GM12878 (cell line): ENCODE results near the gene GALNT17. TPM values are rescaled to one million over a fixed set of nuclear protein-coding genes. Genes with fewer than 3 reads are reported as not detected.

Experiments used
- ATAC-seq: fragments of 200-7000 bp; cut with Tn5 transposase; 3 replicates; pipeline ENCODE4 v1.9.1; 2020; ENCODE audit warnings: mild to moderate bottlenecking, moderate library complexity
- BruUV-seq: library from RNA; stranded (reverse); fragments of 400-500 nt; replicated peaks from 2 replicates; lab custom pipeline; 2021; lab: Mats Ljungman, UMichigan
- CTCF ChIA-PET: fragments of 300-600 bp; sonication (Branson Sonifier 250); formaldehyde crosslinking; extraction: SDS; loops from one replicate; lab custom pipeline; 2021; ENCODE audit warnings: inconsistent platforms; lab: Yijun Ruan, JAX
- POLR2A ChIA-PET: fragments of 350-600 bp; formaldehyde crosslinking; extraction: SDS; loops from one replicate; lab custom pipeline; 2021; ENCODE audit warnings: inconsistent platforms; lab: Charles Lee
- RAD21 ChIA-PET: fragments of 300-600 bp; sonication (Branson Sonifier 250); formaldehyde crosslinking; loops from one replicate; lab custom pipeline; 2023; ENCODE audit warnings: antibody characterized with exemption; ENCODE audit not compliant: unreplicated experiment; lab: Charles Lee
- SMC1A ChIA-PET: fragments of 300-600 bp; sonication (Branson Sonifier 250); formaldehyde crosslinking; loops from one replicate; lab custom pipeline; 2023; ENCODE audit not compliant: unreplicated experiment, uncharacterized antibody; lab: Charles Lee
- DNase-seq: peaks from one replicate; pipeline ENCODE4 v3.0.0-alpha.2; 2011; ENCODE audit warnings: low read depth, low spot score
- FAIRE-seq: peaks from 3 replicates; lab custom pipeline; 2011; peaks lifted over from hg19 to GRCh38; lab: Jason Lieb, UNC
- H2AFZ ChIP-seq: 2 replicates; pipeline ENCODE4 v1.6.0; 2011; ENCODE audit warnings: low read depth, low read length, control low read depth; ENCODE audit not compliant: control insufficient read depth
- H3K27ac ChIP-seq: 2 replicates; pipeline ENCODE4 v1.5.1; 2011; ENCODE audit warnings: control low read depth; ENCODE audit not compliant: control insufficient read depth, insufficient read depth
- H3K27me3 ChIP-seq, 2 experiments: replicated peaks in 1 of 2; 2 replicates each; pipeline versions ENCODE4 v1.6.0 to v1.6.1; 2011; ENCODE audit warnings: low read length in 1 of 2; ENCODE audit not compliant: control insufficient read depth in 2 of 2, insufficient read depth in 2 of 2
- H3K36me3 ChIP-seq, 2 experiments: 2 replicates each; pipeline ENCODE4 v1.5.1; 2011; ENCODE audit warnings: low read length in 1 of 2; ENCODE audit not compliant: control insufficient read depth in 2 of 2, insufficient read depth in 2 of 2
- H3K4me1 ChIP-seq: 2 replicates; pipeline ENCODE4 v1.6.1; 2011; ENCODE audit warnings: mild to moderate bottlenecking, low read length, moderate library complexity, mixed read lengths; ENCODE audit not compliant: control insufficient read depth, insufficient read depth
- H3K4me2 ChIP-seq: 2 replicates; pipeline ENCODE4 v1.6.0; 2011; ENCODE audit warnings: control low read depth; ENCODE audit not compliant: control insufficient read depth, insufficient read depth
- H3K4me3 ChIP-seq: fragments of 200-600 bp; sonication (generic); 2 replicates; pipeline ENCODE4 v1.5.1; 2016
- H3K79me2 ChIP-seq: 2 replicates; pipeline ENCODE4 v1.6.0; 2011; ENCODE audit warnings: low read length; ENCODE audit not compliant: control insufficient read depth, insufficient read depth
- H3K9ac ChIP-seq: 2 replicates; pipeline ENCODE4 v1.8.0; 2011; ENCODE audit warnings: low read length, control low read depth, mixed read lengths; ENCODE audit not compliant: control insufficient read depth, insufficient read depth
- H3K9me3 ChIP-seq: replicated peaks from 3 replicates; pipeline ENCODE4 v1.5.1; 2011; ENCODE audit warnings: mild to moderate bottlenecking, low read length; ENCODE audit not compliant: control insufficient read depth, insufficient read depth
- H4K20me1 ChIP-seq: 2 replicates; pipeline ENCODE4 v1.6.0; 2011; ENCODE audit not compliant: control insufficient read depth, insufficient read depth
- BACH1 ChIP-seq: fragments of 450-650 bp; IDR thresholded peaks from 2 replicates; pipeline ENCODE4 v1.6.1; 2017; ENCODE audit warnings: mild to moderate bottlenecking, borderline replicate concordance
- CBX5 ChIP-seq: sonication (generic); IDR thresholded peaks from 2 replicates; pipeline ENCODE4 v1.6.1; 2016; ENCODE audit warnings: low read depth, moderate library complexity, mild to moderate bottlenecking, inconsistent platforms
- IKZF1 ChIP-seq: fragments of 450-650 bp; conservative IDR thresholded peaks from 2 replicates; pipeline ENCODE4 v1.6.1; 2017; ENCODE audit warnings: antibody characterized with exemption, mild to moderate bottlenecking
- LARP7 ChIP-seq: fragments of 450-650 bp; IDR thresholded peaks from 2 replicates; pipeline ENCODE4 v1.6.1; 2017; ENCODE audit warnings: mild to moderate bottlenecking
- MTA2 ChIP-seq: fragments of 450-650 bp; IDR thresholded peaks from 2 replicates; pipeline ENCODE4 v1.6.1; 2016; ENCODE audit warnings: low read depth, mild to moderate bottlenecking, moderate library complexity
- MXI1 ChIP-seq: fragments of 150-350 bp; IDR thresholded peaks from 2 replicates; pipeline ENCODE4 v1.6.1; 2011; ENCODE audit warnings: low read depth, mild to moderate bottlenecking, inconsistent platforms, low read length, improper control_type of control experiment
- NR2C2 ChIP-seq: IDR thresholded peaks from 2 replicates; pipeline ENCODE4 v1.6.1; 2011; ENCODE audit warnings: borderline replicate concordance, low read depth; ENCODE audit not compliant: control insufficient read depth, insufficient read length
- RAD51 ChIP-seq: fragments of 450-650 bp; IDR thresholded peaks from 2 replicates; pipeline ENCODE4 v1.6.1; 2016; ENCODE audit warnings: moderate library complexity, mild to moderate bottlenecking, inconsistent platforms
- RB1 ChIP-seq: fragments of 450-650 bp; formaldehyde crosslinking; IDR thresholded peaks from 2 replicates; pipeline ENCODE4 v1.6.1; 2017; ENCODE audit warnings: mild to moderate bottlenecking, borderline replicate concordance
- RBBP5 ChIP-seq: fragments of 200-600 bp; sonication (generic); conservative IDR thresholded peaks from 2 replicates; pipeline ENCODE4 v1.6.1; 2016
- RUNX3 ChIP-seq: IDR thresholded peaks from 2 replicates; pipeline ENCODE4 v1.6.1; 2012; ENCODE audit warnings: low read length, inconsistent platforms
- SMAD5 ChIP-seq: IDR thresholded peaks from 2 replicates; pipeline ENCODE4 v1.6.1; 2016; ENCODE audit warnings: antibody characterized with exemption, low read depth
- TBL1XR1 ChIP-seq: IDR thresholded peaks from 2 replicates; pipeline ENCODE4 v1.6.1; 2012; ENCODE audit warnings: low read depth, low read length, improper control_type of control experiment
- ZNF622 ChIP-seq: fragments of 450-650 bp; IDR thresholded peaks from 2 replicates; pipeline ENCODE4 v1.6.1; 2017; ENCODE audit warnings: mild to moderate bottlenecking, inconsistent platforms
- WGBS: methylation state at CpG from one replicate; pipeline ENCODE4 v1.1.6; 2016; ENCODE audit warnings: low lambda C conversion rate; ENCODE audit not compliant: insufficient replicate concordance, insufficient coverage; ENCODE audit errors: missing lambda C conversion rate; 5-methylcytosine and 5-hydroxymethylcytosine counted together
- in situ Hi-C: fragments of 300-500 bp; cut with MboI; formaldehyde crosslinking; loops from 9 replicates; pipeline ENCODE4 v1.14.3; 2018; ENCODE audit warnings: mixed read lengths
- intact Hi-C: fragments of 100-400 bp; cut with micrococcal nuclease; formaldehyde crosslinking; loops from one replicate; pipeline ENCODE4 v1.14.2; 2022; ENCODE audit not compliant: unreplicated experiment
- polyA plus RNA-seq, 11 experiments: library from polyadenylated mRNA; depleted of rRNA in 4 of 11; unstranded in 6 of 11; stranded (reverse) in 5 of 11; fragments of >200 nt; fragmentation: Nextera tagmentation in 4 of 11; fragmentation: Illumina TruSeq in 1 of 11; extraction: Ambion mirVana in 4 of 11; extraction: Trizol in 1 of 11; gene quantifications; 1 replicate in 1 of 11; 2 replicates in 10 of 11; pipeline versions ENCODE4 v1.2.1 to v1.2.3, GENCODE V29; 2011 to 2016; ENCODE audit warnings: inconsistent platforms in 2 of 11, missing spikeins in 2 of 11, low read depth in 1 of 11
- total RNA-seq, 4 experiments: library from RNA; depleted of rRNA in 3 of 4; stranded (reverse); fragments of >200 nt in 3 of 4; fragmentation: Illumina TruSeq in 1 of 4; extraction: Trizol in 1 of 4; gene quantifications; 2 replicates each; pipeline versions ENCODE4 v1.2.1 to v1.2.3, GENCODE V29; 2013 to 2021
- TF ChIP-seq, protein P1 (sequence below): fragments of 150-350 bp; IDR thresholded peaks from 2 replicates; pipeline ENCODE4 v1.6.1; 2014; ENCODE audit warnings: mild to moderate bottlenecking, low read depth, low read length
- TF ChIP-seq, protein P2 (sequence below): IDR thresholded peaks from 2 replicates; pipeline ENCODE4 v1.6.1; 2011; ENCODE audit warnings: low read depth, mild to moderate bottlenecking, low read length, moderate library complexity, borderline replicate concordance; ENCODE audit errors: extremely low read depth
- TF ChIP-seq, protein P3 (sequence below): fragments of 450-650 bp; IDR thresholded peaks from 2 replicates; pipeline ENCODE4 v1.6.1; 2017; ENCODE audit warnings: mild to moderate bottlenecking, moderate library complexity

GALNT17 gene
- total and polyA plus RNA-seq, 10 of the 15 experiments (the other 5 are each of a cell fraction or from before 2014, with no cell fraction given) = 0.12 to 0.15 TPM; not detected in 8

DNA sequence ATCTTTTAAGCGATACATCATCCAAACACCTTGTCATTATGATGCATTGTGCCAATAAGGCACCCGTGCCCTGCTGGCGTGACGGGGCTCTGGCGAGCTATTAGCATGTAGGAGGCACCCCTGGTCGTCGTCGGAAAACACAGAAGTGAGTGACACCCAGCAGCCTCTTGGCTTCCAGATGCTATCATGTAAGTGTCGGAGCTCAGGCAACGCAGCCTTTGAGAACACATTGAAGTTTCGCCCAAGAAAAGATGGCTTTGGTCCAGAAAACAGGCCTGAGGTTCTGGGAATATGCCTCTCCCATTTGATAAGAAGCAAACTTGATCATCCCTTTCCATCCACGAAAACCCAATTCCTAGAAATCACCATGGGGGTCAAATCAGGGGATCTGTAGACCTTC is 555.3 kb downstream of the GALNT17 start (continued):
- TF ChIP-seq LARP7 = no peak

DNA sequence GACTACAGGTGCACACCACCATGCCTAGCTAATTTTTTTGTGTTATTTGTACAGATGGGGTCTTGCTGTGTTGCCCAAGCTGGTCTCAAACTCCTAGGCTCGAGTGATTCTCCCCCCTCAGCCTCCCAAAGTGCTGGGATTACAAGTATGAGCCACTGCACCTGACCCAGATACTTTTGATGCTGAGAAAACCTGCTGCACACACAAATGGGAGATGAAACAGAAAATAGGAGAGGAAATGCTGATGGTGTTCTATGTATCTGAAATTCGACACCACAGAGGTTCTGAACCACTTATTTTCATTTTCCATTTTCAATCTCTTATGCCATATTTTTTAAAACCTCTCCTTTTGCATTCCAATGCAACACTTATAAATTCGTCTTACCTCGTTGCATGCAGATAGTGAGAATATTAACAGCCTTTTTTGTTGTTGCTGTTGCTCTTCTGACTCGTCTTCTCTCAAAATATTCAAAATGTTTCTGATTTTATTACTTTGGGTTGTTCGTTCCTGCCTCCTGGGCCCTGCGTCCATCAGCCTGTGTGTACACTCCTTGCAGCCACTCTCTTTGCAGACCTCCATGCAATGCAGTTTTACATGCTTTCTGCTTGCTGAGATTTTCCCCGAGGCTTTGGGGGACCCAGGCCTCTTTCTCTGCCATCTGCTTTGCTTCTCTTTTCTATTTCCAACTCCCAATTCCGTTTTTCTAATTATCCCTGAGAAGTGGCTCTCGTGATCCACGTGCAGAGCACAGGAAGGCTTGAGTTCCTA is 556.1 kb downstream of the GALNT17 start:
- no peaks in the 10 kb centered on the region; the same call in 2 of the 3 replicates for H3K9me3 ChIP-seq
- SMC1A ChIA-PET = no interaction called here
- no peak overlapping the region for H3K4me2 ChIP-seq
- H3K27ac ChIP-seq = no peak overlapping the region
- FAIRE-seq = no peak
- H3K27me3 ChIP-seq = no peaks in the 10 kb centered on the region
- 8% methylated on average over 11 of the region's 11 CpGs for WGBS
- DNase-seq = no peak
- in situ Hi-C loops = no loop called here
- no peak for ATAC-seq
- CTCF ChIA-PET = no interaction called here
- no peak overlapping the region for H2AFZ ChIP-seq
- BruUV-seq = no TSS peak
- H3K9ac ChIP-seq = no peak overlapping the region
- RAD21 ChIA-PET = no interaction called here
- H3K4me3 ChIP-seq = no peak overlapping the region
- intact Hi-C loops = no loop called here
- no peaks in the 10 kb centered on the region for H4K20me1 ChIP-seq
- H3K4me1 ChIP-seq = no peaks in the 10 kb centered on the region
- no peaks in the 10 kb centered on the region for H3K36me3 ChIP-seq
- POLR2A ChIA-PET = no interaction called here
- no peaks in the 10 kb centered on the region for H3K79me2 ChIP-seq
- no peak for TF ChIP-seq SMAD5
- no peak for TF ChIP-seq IKZF1
- TF ChIP-seq, protein P1, sequence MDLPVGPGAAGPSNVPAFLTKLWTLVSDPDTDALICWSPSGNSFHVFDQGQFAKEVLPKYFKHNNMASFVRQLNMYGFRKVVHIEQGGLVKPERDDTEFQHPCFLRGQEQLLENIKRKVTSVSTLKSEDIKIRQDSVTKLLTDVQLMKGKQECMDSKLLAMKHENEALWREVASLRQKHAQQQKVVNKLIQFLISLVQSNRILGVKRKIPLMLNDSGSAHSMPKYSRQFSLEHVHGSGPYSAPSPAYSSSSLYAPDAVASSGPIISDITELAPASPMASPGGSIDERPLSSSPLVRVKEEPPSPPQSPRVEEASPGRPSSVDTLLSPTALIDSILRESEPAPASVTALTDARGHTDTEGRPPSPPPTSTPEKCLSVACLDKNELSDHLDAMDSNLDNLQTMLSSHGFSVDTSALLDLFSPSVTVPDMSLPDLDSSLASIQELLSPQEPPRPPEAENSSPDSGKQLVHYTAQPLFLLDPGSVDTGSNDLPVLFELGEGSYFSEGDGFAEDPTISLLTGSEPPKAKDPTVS = no peak
- TF ChIP-seq, protein P2, sequence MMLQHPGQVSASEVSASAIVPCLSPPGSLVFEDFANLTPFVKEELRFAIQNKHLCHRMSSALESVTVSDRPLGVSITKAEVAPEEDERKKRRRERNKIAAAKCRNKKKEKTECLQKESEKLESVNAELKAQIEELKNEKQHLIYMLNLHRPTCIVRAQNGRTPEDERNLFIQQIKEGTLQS = no peak
- no peak for TF ChIP-seq TBL1XR1
- TF ChIP-seq RAD51 = no peak
- TF ChIP-seq RB1 = no peak
- TF ChIP-seq MTA2 = no peak
- TF ChIP-seq, protein P3, sequence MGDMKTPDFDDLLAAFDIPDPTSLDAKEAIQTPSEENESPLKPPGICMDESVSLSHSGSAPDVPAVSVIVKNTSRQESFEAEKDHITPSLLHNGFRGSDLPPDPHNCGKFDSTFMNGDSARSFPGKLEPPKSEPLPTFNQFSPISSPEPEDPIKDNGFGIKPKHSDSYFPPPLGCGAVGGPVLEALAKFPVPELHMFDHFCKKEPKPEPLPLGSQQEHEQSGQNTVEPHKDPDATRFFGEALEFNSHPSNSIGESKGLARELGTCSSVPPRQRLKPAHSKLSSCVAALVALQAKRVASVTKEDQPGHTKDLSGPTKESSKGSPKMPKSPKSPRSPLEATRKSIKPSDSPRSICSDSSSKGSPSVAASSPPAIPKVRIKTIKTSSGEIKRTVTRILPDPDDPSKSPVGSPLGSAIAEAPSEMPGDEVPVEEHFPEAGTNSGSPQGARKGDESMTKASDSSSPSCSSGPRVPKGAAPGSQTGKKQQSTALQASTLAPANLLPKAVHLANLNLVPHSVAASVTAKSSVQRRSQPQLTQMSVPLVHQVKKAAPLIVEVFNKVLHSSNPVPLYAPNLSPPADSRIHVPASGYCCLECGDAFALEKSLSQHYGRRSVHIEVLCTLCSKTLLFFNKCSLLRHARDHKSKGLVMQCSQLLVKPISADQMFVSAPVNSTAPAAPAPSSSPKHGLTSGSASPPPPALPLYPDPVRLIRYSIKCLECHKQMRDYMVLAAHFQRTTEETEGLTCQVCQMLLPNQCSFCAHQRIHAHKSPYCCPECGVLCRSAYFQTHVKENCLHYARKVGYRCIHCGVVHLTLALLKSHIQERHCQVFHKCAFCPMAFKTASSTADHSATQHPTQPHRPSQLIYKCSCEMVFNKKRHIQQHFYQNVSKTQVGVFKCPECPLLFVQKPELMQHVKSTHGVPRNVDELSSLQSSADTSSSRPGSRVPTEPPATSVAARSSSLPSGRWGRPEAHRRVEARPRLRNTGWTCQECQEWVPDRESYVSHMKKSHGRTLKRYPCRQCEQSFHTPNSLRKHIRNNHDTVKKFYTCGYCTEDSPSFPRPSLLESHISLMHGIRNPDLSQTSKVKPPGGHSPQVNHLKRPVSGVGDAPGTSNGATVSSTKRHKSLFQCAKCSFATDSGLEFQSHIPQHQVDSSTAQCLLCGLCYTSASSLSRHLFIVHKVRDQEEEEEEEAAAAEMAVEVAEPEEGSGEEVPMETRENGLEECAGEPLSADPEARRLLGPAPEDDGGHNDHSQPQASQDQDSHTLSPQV = no peak
- TF ChIP-seq MXI1 = no peak
- TF ChIP-seq NR2C2 = no peak
- TF ChIP-seq CBX5 = no peak
- TF ChIP-seq ZNF622 = no peak
- TF ChIP-seq RUNX3 = no peak
- TF ChIP-seq BACH1 = no peak
- TF ChIP-seq RBBP5 = no peak
